ENCODE results near the gene TMEM131L.

The TMEM131L gene

DNA sequence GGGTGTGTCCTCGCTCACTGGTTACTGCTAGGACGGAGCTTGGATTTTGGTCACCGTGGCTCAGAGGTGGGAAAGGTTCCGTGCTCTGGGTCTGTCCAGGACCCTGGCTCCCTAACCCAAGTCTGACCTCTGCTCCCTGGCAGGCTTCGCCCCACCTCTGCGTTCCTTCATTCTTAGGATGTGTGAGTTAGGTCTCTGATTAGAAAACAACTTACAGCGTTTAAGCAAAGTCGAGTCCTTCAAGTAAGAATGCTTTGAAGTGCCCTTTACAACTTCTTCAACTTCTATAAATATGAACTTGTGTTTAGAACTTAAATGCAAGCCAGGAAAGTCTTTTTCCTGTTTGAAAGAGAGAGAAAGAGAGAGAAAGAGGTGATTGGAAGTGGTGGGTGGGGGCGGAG, 218.8 kb downstream of the TMEM131L start:
- Histone ChIP-seq H3K36me3 (ENCODE audit: control insufficient read depth, low read length) (no peaks in the 10 kb centered on the region), H3K4me2 (ENCODE audit: low read length) (no peak overlapping the region), H3K4me1 (ENCODE audit: control insufficient read depth, low read length) (no peaks in the 10 kb centered on the region), H3K27me3 (ENCODE audit: control insufficient read depth, low read length) (peaks cover 37% of the 10 kb centered on the region), H3F3A (ENCODE audit: control insufficient read depth, insufficient read depth) (no peaks in the 10 kb centered on the region), H3K9me2 (replicated peaks; ENCODE audit: control insufficient read depth, low read length) (no peaks in the 10 kb centered on the region), H3K9me3 (ENCODE audit: control insufficient read depth, insufficient read depth, low read length) (peaks cover 31% of the 10 kb centered on the region), H3K79me2 (ENCODE audit: control insufficient read depth, low read length) (no peaks in the 10 kb centered on the region), H4K20me1 (ENCODE audit: control insufficient read depth, insufficient read depth, low read depth, low read length) (no peaks in the 10 kb centered on the region), H3K4me3 (ENCODE audit: low read length) (no peak overlapping the region), H3K27ac (ENCODE audit: low read depth, low read length) (no peak overlapping the region)
- no peak for TF ChIP-seq CTCF (IDR thresholded peaks at IDR 0.05; ENCODE audit: low read depth, low read length, poor library complexity, severe bottlenecking)
- TF ChIP-seq EZH2phosphoT487 (IDR thresholded peaks at IDR 0.05; ENCODE audit: borderline replicate concordance, low read length): no peak
